ENCODE measurements around the gene PTH1R. TPM values are rescaled to one million over a fixed set of nuclear protein-coding genes. Genes with fewer than 3 reads are reported as not detected.

The PTH1R gene
- polyA plus RNA-seq, 2 donors: 2.0 to 3.3 TPM

DNA sequence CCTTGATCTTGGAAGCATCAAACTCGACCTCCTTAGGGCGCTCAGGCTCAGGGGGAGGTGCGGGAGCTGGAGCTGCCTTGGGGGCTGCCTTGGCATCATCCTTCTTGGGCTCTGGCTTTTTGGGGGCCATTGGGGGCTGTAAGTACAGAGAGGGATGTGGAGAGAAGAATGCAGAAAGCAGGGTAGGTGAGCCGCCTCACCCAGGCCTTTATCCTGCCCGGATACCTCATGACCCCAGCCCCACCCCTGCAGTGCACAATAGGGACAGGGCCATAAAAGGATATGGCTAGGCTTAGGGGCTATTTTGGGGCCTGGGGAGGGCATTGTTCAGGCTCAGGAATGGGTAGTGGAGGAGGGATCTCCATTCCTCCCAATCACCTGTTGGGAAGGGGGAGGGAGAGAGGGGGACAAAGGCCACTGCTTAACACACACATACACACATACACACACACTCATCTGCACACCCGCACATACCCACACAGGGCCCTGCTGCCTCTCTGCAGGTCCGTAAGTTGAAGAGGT lies 14.2 kb upstream of the PTH1R start, which contains the start of gene MYL3:
TSS of gene MYL3 (minus strand) at position 184 of the 522 bp plus-strand sequence. CDS start at position 130, 54 bp downstream.
- H3K27me3 ChIP-seq (ENCODE audit: control insufficient read depth in 1 of 2, insufficient read depth in 2 of 2, low read length in 2 of 2): no peaks in the 10 kb centered on the region
- H3K36me3 ChIP-seq (ENCODE audit: control insufficient read depth in 2 of 2, insufficient read depth in 2 of 2, low read length in 1 of 2): no peaks in the 10 kb centered on the region
- peaks cover 10% of the 10 kb centered on the region in 2 donors for H3K4me1 ChIP-seq (ENCODE audit: control insufficient read depth in 2 of 2, insufficient read depth in 2 of 2, low read length in 1 of 2)
- H3K27ac ChIP-seq (ENCODE audit: low read depth in 2 of 2, low read length in 1 of 2): no peak within 1 kb of the TSS
- H3K4me3 ChIP-seq (ENCODE audit: low read depth in 1 of 2, low read length in 2 of 2): no peak within 1 kb of the TSS
- WGBS, 2 donors: 79 to 87% methylated on average over 7 of the region's 7 CpGs
- no peaks in the 10 kb centered on the region for H3K9me3 ChIP-seq (ENCODE audit: control insufficient read depth in 2 of 2, insufficient read depth in 1 of 2, low read depth in 1 of 2, low read length in 1 of 2)

DNA sequence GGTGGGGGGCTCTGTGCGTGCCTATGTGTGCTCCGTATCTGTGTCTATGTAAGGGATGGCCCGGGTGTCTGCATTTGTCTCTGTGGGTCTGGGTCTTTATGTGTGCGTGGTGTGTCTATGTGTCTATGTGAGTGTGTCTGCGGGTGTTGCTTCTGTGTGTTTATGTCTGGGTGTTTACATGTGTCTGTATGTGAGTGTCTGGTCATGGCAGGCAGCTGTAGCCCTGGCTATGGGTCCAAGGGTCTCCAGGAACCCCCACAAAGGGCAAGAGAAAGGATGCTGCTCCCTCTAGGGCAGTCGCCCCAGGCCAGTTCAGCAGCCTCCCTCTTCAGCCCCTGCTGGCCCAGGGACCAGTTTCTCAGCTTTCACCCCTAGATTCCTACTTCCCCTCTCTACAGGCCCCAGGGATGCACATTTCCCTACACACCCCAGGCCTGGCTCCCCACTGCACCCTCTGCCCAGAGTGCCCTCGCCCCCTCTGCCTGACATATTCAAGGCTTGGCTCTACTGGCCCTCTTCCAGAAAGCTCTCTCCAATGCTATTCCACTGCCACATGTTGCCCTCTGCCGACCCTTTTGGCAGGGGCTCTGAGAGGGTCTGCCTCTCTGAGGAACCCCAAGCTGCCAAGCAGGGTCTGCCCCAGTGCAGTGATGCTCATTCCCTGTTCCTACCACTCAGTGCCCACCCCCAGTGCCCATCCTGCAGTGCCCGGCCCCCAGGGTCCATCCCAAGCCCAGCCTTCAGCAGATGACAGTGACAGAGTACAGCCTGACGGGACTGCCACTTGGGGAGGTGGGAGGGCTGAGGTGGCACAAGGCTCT lies 13.2 kb upstream of the PTH1R start:
- peaks cover 10% of the 10 kb centered on the region in 2 donors for H3K4me1 ChIP-seq (ENCODE audit: control insufficient read depth in 2 of 2, insufficient read depth in 2 of 2, low read length in 1 of 2)
- no peak overlapping the region for H3K4me3 ChIP-seq (ENCODE audit: low read depth in 1 of 2, low read length in 2 of 2)
- no peaks in the 10 kb centered on the region for H3K9me3 ChIP-seq (ENCODE audit: control insufficient read depth in 2 of 2, insufficient read depth in 1 of 2, low read depth in 1 of 2, low read length in 1 of 2)
- WGBS, 2 donors: 82 to 83% methylated on average over 10 of the region's 10 CpGs
- no peaks in the 10 kb centered on the region for H3K27me3 ChIP-seq (ENCODE audit: control insufficient read depth in 1 of 2, insufficient read depth in 2 of 2, low read length in 2 of 2)
- H3K27ac ChIP-seq (ENCODE audit: low read depth in 2 of 2, low read length in 1 of 2): no peak overlapping the region
- no peaks in the 10 kb centered on the region for H3K36me3 ChIP-seq (ENCODE audit: control insufficient read depth in 2 of 2, insufficient read depth in 2 of 2, low read length in 1 of 2)

DNA sequence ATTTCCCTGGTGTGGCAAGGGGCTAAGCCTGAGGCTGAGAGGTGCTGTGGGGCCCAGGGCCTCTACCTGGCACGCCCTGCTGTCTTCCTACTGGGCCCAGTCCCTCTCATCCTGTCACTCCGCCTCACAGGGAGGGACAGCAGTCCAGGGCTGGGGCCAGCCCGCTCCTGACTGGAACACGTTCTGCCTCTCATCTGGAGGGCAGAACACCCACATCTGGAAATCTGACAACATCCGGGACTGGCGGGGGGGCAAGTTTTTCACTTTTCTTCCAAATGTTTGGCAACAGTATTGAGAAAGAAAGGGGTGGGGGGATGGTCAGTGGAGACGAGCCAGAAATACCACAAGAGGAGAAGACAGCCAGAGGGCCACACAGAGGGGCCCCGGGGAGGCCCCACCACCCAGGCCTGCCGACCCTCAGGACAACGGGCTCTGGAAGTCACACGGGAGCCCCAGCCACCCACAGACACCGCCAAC lies 12.5 kb upstream of the PTH1R start:
- no peaks in the 10 kb centered on the region for H3K9me3 ChIP-seq (ENCODE audit: control insufficient read depth in 2 of 2, insufficient read depth in 1 of 2, low read depth in 1 of 2, low read length in 1 of 2)
- H3K4me1 ChIP-seq (ENCODE audit: control insufficient read depth in 2 of 2, insufficient read depth in 2 of 2, low read length in 1 of 2): peaks cover 10% of the 10 kb centered on the region in 2 donors
- no peaks in the 10 kb centered on the region for H3K36me3 ChIP-seq (ENCODE audit: control insufficient read depth in 2 of 2, insufficient read depth in 2 of 2, low read length in 1 of 2)
- no peak overlapping the region for H3K4me3 ChIP-seq (ENCODE audit: low read depth in 1 of 2, low read length in 2 of 2)
- H3K27ac ChIP-seq (ENCODE audit: low read depth in 2 of 2, low read length in 1 of 2): no peak overlapping the region
- H3K27me3 ChIP-seq (ENCODE audit: control insufficient read depth in 1 of 2, insufficient read depth in 2 of 2, low read length in 2 of 2): no peaks in the 10 kb centered on the region
- WGBS, 2 donors: 43 to 44% methylated on average over 12 of the region's 12 CpGs

DNA sequence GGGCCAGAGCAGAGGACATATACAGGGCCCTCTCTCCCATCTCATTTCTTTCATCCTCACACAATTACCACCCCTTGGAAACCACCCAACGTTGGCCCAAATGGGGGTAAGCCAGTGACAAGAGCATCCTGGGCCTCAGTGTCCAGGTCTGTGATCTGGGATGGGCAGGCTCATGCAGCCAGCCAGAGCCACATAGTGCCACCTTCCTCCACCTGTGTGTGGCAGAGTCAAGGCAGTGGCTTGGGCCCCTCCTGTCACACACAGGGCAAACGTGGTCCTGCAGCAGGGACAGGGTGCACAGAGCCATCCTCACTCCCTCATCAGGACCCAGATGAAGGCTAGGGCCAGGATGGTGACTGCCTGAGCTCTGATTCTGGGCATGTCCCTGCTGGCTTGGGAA lies 12.0 kb upstream of the PTH1R start:
- 45 to 61% methylated on average over 2 of the region's 2 CpGs for WGBS, 2 donors
- H3K27ac ChIP-seq (ENCODE audit: low read depth in 2 of 2, low read length in 1 of 2): no peak overlapping the region
- H3K36me3 ChIP-seq (ENCODE audit: control insufficient read depth in 2 of 2, insufficient read depth in 2 of 2, low read length in 1 of 2): no peaks in the 10 kb centered on the region
- H3K4me3 ChIP-seq (ENCODE audit: low read depth in 1 of 2, low read length in 2 of 2): no peak overlapping the region
- H3K27me3 ChIP-seq (ENCODE audit: control insufficient read depth in 1 of 2, insufficient read depth in 2 of 2, low read length in 2 of 2): no peaks in the 10 kb centered on the region
- H3K4me1 ChIP-seq (ENCODE audit: control insufficient read depth in 2 of 2, insufficient read depth in 2 of 2, low read length in 1 of 2): peaks cover 10% of the 10 kb centered on the region in 2 donors
- no peaks in the 10 kb centered on the region for H3K9me3 ChIP-seq (ENCODE audit: control insufficient read depth in 2 of 2, insufficient read depth in 1 of 2, low read depth in 1 of 2, low read length in 1 of 2)

GRCh38 chr3:46866032-46866595 lies 11.4 kb upstream of the PTH1R start:
- Histone ChIP-seq H3K36me3 (ENCODE audit: control insufficient read depth in 2 of 2, insufficient read depth in 2 of 2, low read length in 1 of 2) (no peaks in the 10 kb centered on the region), H3K4me3 (ENCODE audit: low read depth in 1 of 2, low read length in 2 of 2) (no peak overlapping the region), H3K4me1 (ENCODE audit: control insufficient read depth in 2 of 2, insufficient read depth in 2 of 2, low read length in 1 of 2) (peaks cover 10% of the 10 kb centered on the region in 2 donors), H3K27me3 (ENCODE audit: control insufficient read depth in 1 of 2, insufficient read depth in 2 of 2, low read length in 2 of 2) (no peaks in the 10 kb centered on the region), H3K27ac (ENCODE audit: low read depth in 2 of 2, low read length in 1 of 2) (no peak overlapping the region), H3K9me3 (ENCODE audit: control insufficient read depth in 2 of 2, insufficient read depth in 1 of 2, low read depth in 1 of 2, low read length in 1 of 2) (no peaks in the 10 kb centered on the region)
- 74 to 79% methylated on average over 11 of the region's 11 CpGs for WGBS, 2 donors

GRCh38 chr3:46866720-46867549 lies 10.6 kb upstream of the PTH1R start:
- Histone ChIP-seq H3K4me3 (ENCODE audit: low read depth in 1 of 2, low read length in 2 of 2) (no peak overlapping the region), H3K9me3 (ENCODE audit: control insufficient read depth in 2 of 2, insufficient read depth in 1 of 2, low read depth in 1 of 2, low read length in 1 of 2) (no peaks in the 10 kb centered on the region), H3K36me3 (ENCODE audit: control insufficient read depth in 2 of 2, insufficient read depth in 2 of 2, low read length in 1 of 2) (no peaks in the 10 kb centered on the region), H3K27me3 (ENCODE audit: control insufficient read depth in 1 of 2, insufficient read depth in 2 of 2, low read length in 2 of 2) (no peaks in the 10 kb centered on the region), H3K27ac (ENCODE audit: low read depth in 2 of 2, low read length in 1 of 2) (peak overlapping the region in 1 of 2 donors; percentile 46), H3K4me1 (ENCODE audit: control insufficient read depth in 2 of 2, insufficient read depth in 2 of 2, low read length in 1 of 2) (peaks cover 10% of the 10 kb centered on the region in 2 donors)
- WGBS, 2 donors: 30 to 33% methylated on average over 15 of the region's 15 CpGs

GRCh38 chr3:46867550-46867898 lies 10.0 kb upstream of the PTH1R start:
- 22 to 43% methylated on average over 8 to 15 of the region's 15 CpGs for WGBS, 2 donors
- Histone ChIP-seq H3K36me3 (ENCODE audit: control insufficient read depth in 2 of 2, insufficient read depth in 2 of 2, low read length in 1 of 2) (no peaks in the 10 kb centered on the region), H3K27me3 (ENCODE audit: control insufficient read depth in 1 of 2, insufficient read depth in 2 of 2, low read length in 2 of 2) (no peaks in the 10 kb centered on the region), H3K27ac (ENCODE audit: low read depth in 2 of 2, low read length in 1 of 2) (peak overlapping the region in 1 of 2 donors; percentile 46), H3K9me3 (ENCODE audit: control insufficient read depth in 2 of 2, insufficient read depth in 1 of 2, low read depth in 1 of 2, low read length in 1 of 2) (no peaks in the 10 kb centered on the region), H3K4me1 (ENCODE audit: control insufficient read depth in 2 of 2, insufficient read depth in 2 of 2, low read length in 1 of 2) (peaks cover 10% of the 10 kb centered on the region in 2 donors), H3K4me3 (ENCODE audit: low read depth in 1 of 2, low read length in 2 of 2) (no peak overlapping the region)

DNA sequence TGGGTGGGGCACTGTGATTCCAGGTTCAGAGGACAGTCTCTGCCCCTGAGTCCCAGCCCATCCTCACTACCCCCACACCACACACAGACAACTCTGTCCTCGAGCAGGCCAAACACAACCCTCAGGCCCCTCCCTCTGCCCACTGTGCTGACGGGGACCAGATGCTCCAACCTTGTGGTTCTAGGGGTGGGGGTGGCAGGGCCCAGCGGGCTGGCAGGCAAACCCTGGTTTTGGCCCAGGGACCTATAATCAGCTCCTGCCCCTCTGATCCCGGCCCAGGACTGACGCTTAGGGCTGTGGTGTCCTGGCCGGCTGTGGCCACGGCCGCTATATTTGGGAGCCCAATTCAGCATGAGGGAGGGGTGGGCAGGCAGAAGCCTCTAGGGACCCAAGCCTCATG lies 9.2 kb upstream of the PTH1R start:
- H3K36me3 ChIP-seq (ENCODE audit: control insufficient read depth in 2 of 2, insufficient read depth in 2 of 2, low read length in 1 of 2): no peaks in the 10 kb centered on the region
- H3K9me3 ChIP-seq (ENCODE audit: control insufficient read depth in 2 of 2, insufficient read depth in 1 of 2, low read depth in 1 of 2, low read length in 1 of 2): no peaks in the 10 kb centered on the region
- H3K27ac ChIP-seq (ENCODE audit: low read depth in 2 of 2, low read length in 1 of 2): no peak overlapping the region
- 73 to 81% methylated on average over 8 of the region's 8 CpGs for WGBS, 2 donors
- no peak overlapping the region for H3K4me3 ChIP-seq (ENCODE audit: low read depth in 1 of 2, low read length in 2 of 2)
- H3K27me3 ChIP-seq (ENCODE audit: control insufficient read depth in 1 of 2, insufficient read depth in 2 of 2, low read length in 2 of 2): no peaks in the 10 kb centered on the region
- peaks cover 10% of the 10 kb centered on the region in 2 donors for H3K4me1 ChIP-seq (ENCODE audit: control insufficient read depth in 2 of 2, insufficient read depth in 2 of 2, low read length in 1 of 2)

GRCh38 chr3:46868948-46869347 lies 8.6 kb upstream of the PTH1R start:
- no peaks in the 10 kb centered on the region for H3K36me3 ChIP-seq (ENCODE audit: control insufficient read depth in 2 of 2, insufficient read depth in 2 of 2, low read length in 1 of 2)
- no peak overlapping the region for H3K27ac ChIP-seq (ENCODE audit: low read depth in 2 of 2, low read length in 1 of 2)
- no peak overlapping the region for H3K4me3 ChIP-seq (ENCODE audit: low read depth in 1 of 2, low read length in 2 of 2)
- no peaks in the 10 kb centered on the region for H3K27me3 ChIP-seq (ENCODE audit: control insufficient read depth in 1 of 2, insufficient read depth in 2 of 2, low read length in 2 of 2)
- H3K9me3 ChIP-seq (ENCODE audit: control insufficient read depth in 2 of 2, insufficient read depth in 1 of 2, low read depth in 1 of 2, low read length in 1 of 2): no peaks in the 10 kb centered on the region
- WGBS, 2 donors: 82% methylated on average over 7 of the region's 7 CpGs
- H3K4me1 ChIP-seq (ENCODE audit: control insufficient read depth in 2 of 2, insufficient read depth in 2 of 2, low read length in 1 of 2): peaks cover 10 to 15% of the 10 kb centered on the region in 2 donors

Data from esophagus (tissue), 2 donors.